A549 (cell line): ENCODE results near the gene ZNF205. TPM values are rescaled to one million over a fixed set of nuclear protein-coding genes. Genes with fewer than 3 reads are reported as not detected.

Experiments used
- ATOH8 ChIP-seq: fragments of 250-450 bp; sonication (Bioruptor Pico); IDR thresholded peaks from 2 replicates; pipeline ENCODE4 v1.5.0; 2020; ENCODE audit warnings: low read depth, mild to moderate bottlenecking, moderate library complexity
- BHLHE40 ChIP-seq: IDR thresholded peaks from 2 replicates; pipeline ENCODE4 v1.6.1; 2012; ENCODE audit warnings: low read depth, low read length, inconsistent platforms
- CBX8 ChIP-seq: fragments of 200-600 bp; sonication (generic); IDR thresholded peaks from 2 replicates; pipeline ENCODE4 v1.6.1; 2016
- CHD2 ChIP-seq: fragments of 150-350 bp; IDR thresholded peaks from 2 replicates; pipeline ENCODE4 v1.6.1; 2014; ENCODE audit warnings: low read length; ENCODE audit not compliant: partially characterized antibody
- CHD4 ChIP-seq: fragments of 200-600 bp; sonication (generic); IDR thresholded peaks from 2 replicates; pipeline ENCODE4 v1.6.1; 2016; ENCODE audit warnings: antibody characterized with exemption, mild to moderate bottlenecking, borderline replicate concordance
- EHF ChIP-seq: fragments of 250-450 bp; sonication (Bioruptor Pico); IDR thresholded peaks from 2 replicates; pipeline ENCODE4 v1.5.0; 2020; ENCODE audit warnings: mild to moderate bottlenecking
- FOSB ChIP-seq: fragments of 250-450 bp; sonication (Bioruptor Pico); IDR thresholded peaks from 2 replicates; pipeline ENCODE4 v1.5.0; 2020; ENCODE audit warnings: mild to moderate bottlenecking, moderate library complexity
- FOXS1 ChIP-seq: fragments of 250-450 bp; sonication (Bioruptor Pico); IDR thresholded peaks from 2 replicates; pipeline ENCODE4 v1.5.0; 2020; ENCODE audit warnings: mild to moderate bottlenecking, moderate library complexity
- GATA3 ChIP-seq: IDR thresholded peaks from 2 replicates; pipeline ENCODE4 v1.6.1; 2012; ENCODE audit warnings: borderline replicate concordance
- HEYL ChIP-seq: fragments of 250-450 bp; sonication (Bioruptor Pico); IDR thresholded peaks from 2 replicates; pipeline ENCODE4 v1.8.0; 2021; ENCODE audit warnings: mild to moderate bottlenecking, moderate library complexity
- HMGXB4 ChIP-seq: fragments of 250-450 bp; sonication (Bioruptor Pico); IDR thresholded peaks from 2 replicates; pipeline ENCODE4 v1.5.0; 2021; ENCODE audit warnings: mild to moderate bottlenecking, moderate library complexity, borderline replicate concordance
- HOXB13 ChIP-seq: fragments of 250-450 bp; sonication (Bioruptor Pico); IDR thresholded peaks from 2 replicates; pipeline ENCODE4 v1.5.0; 2020; ENCODE audit warnings: low read depth, mild to moderate bottlenecking, moderate library complexity
- HOXB5 ChIP-seq: fragments of 250-450 bp; sonication (Bioruptor Pico); IDR thresholded peaks from 2 replicates; pipeline ENCODE4 v1.5.0; 2020; ENCODE audit warnings: mild to moderate bottlenecking, moderate library complexity
- JUN ChIP-seq, 2 experiments: fragments of >200 bp; sonication (Bioruptor Twin); formaldehyde crosslinking; IDR thresholded peaks; 2 replicates in 1 of 2; 3 replicates in 1 of 2; pipeline ENCODE4 v1.6.1; 2016 to 2017
- KDM1A ChIP-seq: fragments of 200-600 bp; sonication (generic); IDR thresholded peaks from 2 replicates; pipeline ENCODE4 v1.6.1; 2016; ENCODE audit warnings: low read depth, mild to moderate bottlenecking
- MAFK ChIP-seq: fragments of 450-650 bp; IDR thresholded peaks from 2 replicates; pipeline ENCODE4 v1.6.1; 2014; ENCODE audit not compliant: partially characterized antibody
- MAX ChIP-seq: IDR thresholded peaks from 2 replicates; pipeline ENCODE4 v1.6.1; 2012
- MAZ ChIP-seq: fragments of 150-350 bp; IDR thresholded peaks from 2 replicates; pipeline ENCODE4 v1.6.1; 2014; ENCODE audit warnings: antibody characterized with exemption, low read depth, low read length, borderline replicate concordance
- MYC ChIP-seq: IDR thresholded peaks from 2 replicates; pipeline ENCODE4 v1.6.1; 2012; ENCODE audit warnings: mild to moderate bottlenecking, inconsistent platforms, low read length, improper control_type of control experiment, borderline replicate concordance
- RAD21 ChIP-seq, 2 experiments: fragments of >200 bp in 1 of 2; sonication (Bioruptor Twin) in 1 of 2; formaldehyde crosslinking in 1 of 2; IDR thresholded peaks in 1 of 2; conservative IDR thresholded peaks in 1 of 2; 2 replicates in 1 of 2; 3 replicates in 1 of 2; pipeline ENCODE4 v1.6.1; 2012 to 2018; ENCODE audit warnings: inconsistent platforms in 1 of 2
- RARB ChIP-seq: fragments of 250-450 bp; sonication (Bioruptor Pico); IDR thresholded peaks from 2 replicates; pipeline ENCODE4 v1.8.0; 2021; ENCODE audit warnings: mild to moderate bottlenecking, moderate library complexity
- RNF2 ChIP-seq: fragments of 200-600 bp; sonication (generic); IDR thresholded peaks from 2 replicates; pipeline ENCODE4 v1.6.1; 2016; ENCODE audit warnings: low read depth, mild to moderate bottlenecking, antibody characterized with exemption, moderate library complexity, borderline replicate concordance
- SREBF2 ChIP-seq: fragments of 450-650 bp; IDR thresholded peaks from 2 replicates; pipeline ENCODE4 v1.6.1; 2014; ENCODE audit warnings: mild to moderate bottlenecking, moderate library complexity
- ZFP36 ChIP-seq: fragments of 450-650 bp; IDR thresholded peaks from 2 replicates; pipeline ENCODE4 v1.6.1; 2014; ENCODE audit warnings: borderline replicate concordance; ENCODE audit not compliant: partially characterized antibody
- ZSCAN20 ChIP-seq: fragments of 250-450 bp; sonication (Bioruptor Pico); IDR thresholded peaks from 2 replicates; pipeline ENCODE4 v1.8.0; 2022; ENCODE audit warnings: mild to moderate bottlenecking, moderate library complexity
- polyA plus RNA-seq, 4 experiments: library from polyadenylated mRNA; depleted of rRNA in 3 of 4; stranded (reverse); fragments of >200 nt; fragmentation: RNase III in 1 of 4; extraction: RNeasy Plus Mini Kit Qiagen cat#74134 plus additional on column Dnase treatment in 1 of 4; gene quantifications; 2 replicates in 3 of 4; 3 replicates in 1 of 4; pipeline ENCODE4 v1.2.3, GENCODE V29; 2011 to 2017
- TF ChIP-seq, protein P1 (sequence below): IDR thresholded peaks from 2 replicates; pipeline ENCODE4 v1.6.1; 2012; ENCODE audit warnings: low read depth, borderline replicate concordance

The ZNF205 gene
- polyA plus RNA-seq, 2 of the 4 experiments (the other 2 are of a cell fraction), result 4.3 to 9.6 TPM

GRCh38 chr16:3158510-3159314 lies 46.3 kb downstream of the ZNF205 start (continued):
- TF ChIP-seq ATOH8 (CRISPR knock-in tag), result no peak
- no peak for TF ChIP-seq EHF (CRISPR knock-in tag)
- TF ChIP-seq HEYL (CRISPR knock-in tag), result no peak
- no peak for TF ChIP-seq BHLHE40
- TF ChIP-seq, protein P1, sequence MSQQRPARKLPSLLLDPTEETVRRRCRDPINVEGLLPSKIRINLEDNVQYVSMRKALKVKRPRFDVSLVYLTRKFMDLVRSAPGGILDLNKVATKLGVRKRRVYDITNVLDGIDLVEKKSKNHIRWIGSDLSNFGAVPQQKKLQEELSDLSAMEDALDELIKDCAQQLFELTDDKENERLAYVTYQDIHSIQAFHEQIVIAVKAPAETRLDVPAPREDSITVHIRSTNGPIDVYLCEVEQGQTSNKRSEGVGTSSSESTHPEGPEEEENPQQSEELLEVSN, result peak; percentile 38; the same call in 1 of the 2 replicates
- TF ChIP-seq RNF2, result no peak
- no peak for TF ChIP-seq HMGXB4 (CRISPR knock-in tag)
- no peak for TF ChIP-seq RAD21 (conservative IDR thresholded peaks at IDR 0.05 in 1 of 2, IDR thresholded peaks at IDR 0.05 in 1 of 2)
- no peak for TF ChIP-seq ZSCAN20 (CRISPR knock-in tag)
- TF ChIP-seq CHD2, result peak; percentile 64
- TF ChIP-seq KDM1A, result no peak
- peak; percentile 65 for TF ChIP-seq MAX
- no peak for TF ChIP-seq FOXS1 (CRISPR knock-in tag)
- TF ChIP-seq FOSB (CRISPR knock-in tag), result no peak
- no peak for TF ChIP-seq ZFP36
- no peak for TF ChIP-seq MAFK
- TF ChIP-seq RARB (CRISPR knock-in tag), result no peak
- TF ChIP-seq GATA3, result 0 out of 2 replicates have a peak, but pooled peaks have one; percentile 30
- no peak for TF ChIP-seq HOXB13 (CRISPR knock-in tag)
- TF ChIP-seq MAZ, result 0 out of 2 replicates have a peak, but pooled peaks have one; percentile 49
- no peak for TF ChIP-seq HOXB5 (CRISPR knock-in tag)
- no peak for TF ChIP-seq CHD4
- TF ChIP-seq SREBF2, result peak; percentile 58
- no peak for TF ChIP-seq CBX8
- peak in 1 of 2 experiments; percentile 63; a peak in 3 of 5 replicates for TF ChIP-seq JUN (IDR thresholded peaks at IDR 0.05)
- TF ChIP-seq MYC, result no peak
